Thoracic aorta (tissue), 2 donors: ENCODE measurements around the gene CPN2. TPM values are rescaled to one million over a fixed set of nuclear protein-coding genes. Genes with fewer than 3 reads are reported as not detected.

Experiments
- ATAC-seq: fragments of 150-250 bp; one replicate; pipeline ENCODE4 v1.8.0; 2017; ENCODE audit warnings: low read depth; ENCODE audit not compliant: insufficient number of reproducible peaks, low FRiP score
- DNase-seq: peaks from one replicate; pipeline ENCODE4 v3.0.0-alpha.2; 2020; ENCODE audit warnings: low spot score
- H3K27ac ChIP-seq, 2 donors: fragments of 200-600 bp; sonication (generic); 1 replicate in 1 of 2; 2 replicates in 1 of 2; pipeline ENCODE4 v1.5.1; 2016; ENCODE audit warnings: mild to moderate bottlenecking in 2 of 2, moderate library complexity in 2 of 2
- H3K27me3 ChIP-seq: fragments of 200-600 bp; sonication (generic); replicated peaks from 2 replicates; pipeline ENCODE4 v1.6.0; 2016; ENCODE audit warnings: mild to moderate bottlenecking; ENCODE audit not compliant: insufficient read depth
- H3K36me3 ChIP-seq: fragments of 200-600 bp; sonication (generic); one replicate; pipeline ENCODE4 v1.5.1; 2016
- H3K4me1 ChIP-seq, 2 donors: fragments of 200-600 bp; sonication (generic); 1 replicate in 1 of 2; 2 replicates in 1 of 2; pipeline versions ENCODE4 v1.5.1 to v1.6.0; 2016; ENCODE audit warnings: low read depth in 2 of 2, mild to moderate bottlenecking in 1 of 2; ENCODE audit not compliant: control insufficient read depth in 1 of 2
- H3K4me3 ChIP-seq: fragments of 200-600 bp; sonication (generic); 2 replicates; pipeline ENCODE4 v1.5.1; 2016; ENCODE audit warnings: mild to moderate bottlenecking
- H3K9me3 ChIP-seq: fragments of 200-600 bp; sonication (generic); 2 replicates; pipeline ENCODE4 v1.5.1; 2016
- total RNA-seq, 2 donors: library from RNA; depleted of rRNA; stranded (reverse); fragments of >200 nt; gene quantifications; one replicate each; pipeline versions ENCODE4 v1.1.0 to v1.2.3, GENCODE V29; 2016
- TF ChIP-seq, protein P1 (sequence below): fragments of 200-600 bp; sonication (generic); IDR thresholded peaks from one replicate; pipeline ENCODE4 v1.5.1; 2019; ENCODE audit warnings: antibody characterized with exemption

CPN2 gene
- total RNA-seq, 2 donors from 2014 or later: not detected

DNA sequence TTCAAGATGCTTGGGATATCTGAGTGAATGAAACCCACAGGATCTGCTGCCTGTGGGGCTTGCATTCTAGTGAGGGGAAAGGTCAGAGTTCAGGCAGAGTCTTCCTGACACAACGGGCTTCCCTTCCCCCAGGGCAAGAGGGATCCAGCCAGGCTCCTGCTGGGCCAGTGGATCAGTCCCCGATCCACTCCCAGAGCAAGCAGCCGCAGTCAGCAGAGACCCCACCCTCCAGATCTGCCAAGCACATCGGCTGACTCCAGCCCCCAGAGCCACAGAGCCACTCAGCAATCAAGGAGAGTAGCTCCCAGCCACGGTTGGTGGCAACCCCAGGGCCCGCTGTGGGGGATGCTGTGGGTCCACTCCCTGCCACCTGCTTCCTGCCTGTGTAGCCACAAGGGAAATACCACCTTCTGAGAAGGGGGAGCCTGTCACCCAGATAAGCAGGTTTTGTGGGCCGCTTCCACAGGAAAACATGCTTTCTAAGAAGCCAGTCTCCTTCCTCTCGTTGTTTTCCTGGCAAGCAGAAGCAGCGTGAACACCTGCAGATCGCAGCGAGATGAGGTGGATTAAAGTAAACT is 44.9 kb downstream of the CPN2 start:
- DNase-seq (no peak), ATAC-seq (no peak)
- Histone ChIP-seq H3K27ac (no peak overlapping the region), H3K4me1 (no peaks in the 10 kb centered on the region), H3K36me3 (no peaks in the 10 kb centered on the region), H3K9me3 (no peaks in the 10 kb centered on the region), H3K27me3 (no peaks in the 10 kb centered on the region), H3K4me3 (no peak overlapping the region)
- TF ChIP-seq, protein P1, sequence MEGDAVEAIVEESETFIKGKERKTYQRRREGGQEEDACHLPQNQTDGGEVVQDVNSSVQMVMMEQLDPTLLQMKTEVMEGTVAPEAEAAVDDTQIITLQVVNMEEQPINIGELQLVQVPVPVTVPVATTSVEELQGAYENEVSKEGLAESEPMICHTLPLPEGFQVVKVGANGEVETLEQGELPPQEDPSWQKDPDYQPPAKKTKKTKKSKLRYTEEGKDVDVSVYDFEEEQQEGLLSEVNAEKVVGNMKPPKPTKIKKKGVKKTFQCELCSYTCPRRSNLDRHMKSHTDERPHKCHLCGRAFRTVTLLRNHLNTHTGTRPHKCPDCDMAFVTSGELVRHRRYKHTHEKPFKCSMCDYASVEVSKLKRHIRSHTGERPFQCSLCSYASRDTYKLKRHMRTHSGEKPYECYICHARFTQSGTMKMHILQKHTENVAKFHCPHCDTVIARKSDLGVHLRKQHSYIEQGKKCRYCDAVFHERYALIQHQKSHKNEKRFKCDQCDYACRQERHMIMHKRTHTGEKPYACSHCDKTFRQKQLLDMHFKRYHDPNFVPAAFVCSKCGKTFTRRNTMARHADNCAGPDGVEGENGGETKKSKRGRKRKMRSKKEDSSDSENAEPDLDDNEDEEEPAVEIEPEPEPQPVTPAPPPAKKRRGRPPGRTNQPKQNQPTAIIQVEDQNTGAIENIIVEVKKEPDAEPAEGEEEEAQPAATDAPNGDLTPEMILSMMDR: no peak

DNA sequence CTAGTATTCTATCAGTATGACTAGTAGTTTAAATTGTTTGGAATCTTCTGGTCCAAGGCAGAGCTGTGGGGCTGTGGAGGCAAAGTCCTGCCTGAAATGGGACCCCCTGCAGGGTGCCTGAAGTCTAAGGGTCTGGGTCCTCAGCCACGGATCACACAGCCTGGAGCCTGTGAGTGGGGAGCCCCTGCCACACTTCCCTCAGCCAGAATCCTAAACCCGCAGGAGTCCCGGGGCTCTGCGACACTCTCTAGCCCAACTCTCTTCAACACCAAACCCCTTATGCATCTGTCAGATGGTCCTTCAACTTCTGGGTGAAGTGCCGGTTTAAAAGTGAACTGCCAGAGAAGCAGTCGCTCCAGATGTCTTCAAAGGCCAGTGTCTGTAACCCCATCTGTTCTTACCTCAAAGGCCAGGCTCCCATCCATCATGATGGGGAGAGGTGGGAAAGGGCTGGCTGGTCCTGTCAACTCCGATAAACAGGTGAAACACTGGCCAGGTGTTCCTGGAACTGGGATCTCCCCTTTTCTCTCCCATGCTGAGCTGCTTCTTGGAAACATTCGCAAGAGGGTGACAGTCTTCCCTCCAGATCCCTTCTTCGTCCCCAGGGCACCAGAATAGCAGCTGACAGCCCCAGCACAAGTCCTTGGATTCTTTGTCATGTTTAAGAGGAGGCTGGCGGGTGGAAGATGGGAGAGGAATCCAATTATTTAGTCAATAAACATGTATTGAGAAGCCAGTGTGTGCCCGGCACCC is 45.6 kb downstream of the CPN2 start:
- DNase-seq (no peak), ATAC-seq (no peak)
- no peaks in the 10 kb centered on the region for H3K4me1 ChIP-seq
- no peak overlapping the region for H3K4me3 ChIP-seq
- H3K36me3 ChIP-seq: no peaks in the 10 kb centered on the region
- TF ChIP-seq, protein P1: no peak
- H3K27me3 ChIP-seq: no peaks in the 10 kb centered on the region
- H3K27ac ChIP-seq: no peak overlapping the region
- no peaks in the 10 kb centered on the region for H3K9me3 ChIP-seq

DNA sequence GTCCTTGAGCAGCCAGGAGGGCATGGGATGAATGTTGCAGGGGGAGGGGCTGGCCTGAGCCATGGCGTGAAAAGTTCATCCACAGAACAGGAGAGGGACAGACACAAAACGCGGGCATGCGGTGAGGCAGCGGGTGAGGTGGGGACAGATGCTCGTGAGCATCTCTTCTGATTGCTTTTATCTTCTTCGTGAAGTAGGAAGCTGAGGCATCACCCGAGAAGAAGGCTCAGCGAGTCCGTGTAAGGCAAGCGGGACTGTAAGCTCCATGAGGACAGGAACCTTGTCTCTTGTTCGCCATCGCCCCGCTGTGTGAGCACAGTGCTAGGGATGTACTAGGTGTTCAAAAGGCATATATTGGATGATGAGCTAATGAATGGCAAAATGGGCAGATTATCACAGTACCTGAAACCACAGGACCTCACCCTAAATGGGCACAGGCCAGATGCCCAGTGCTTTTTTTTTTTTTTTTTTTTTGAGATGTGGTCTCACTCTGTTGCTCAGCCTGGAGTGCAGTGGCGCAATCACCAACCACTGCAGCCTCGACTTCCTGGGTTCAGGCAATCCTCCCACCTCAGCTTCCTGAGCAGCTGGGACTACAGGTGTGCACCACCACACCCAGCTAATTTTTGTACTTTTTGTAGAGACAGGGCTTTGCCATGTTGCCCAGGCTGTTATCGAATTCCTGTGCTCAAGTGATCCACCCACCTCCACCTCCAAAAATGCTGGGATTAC is 46.8 kb downstream of the CPN2 start:
- no peak for ATAC-seq
- Histone ChIP-seq H3K27me3 (no peaks in the 10 kb centered on the region), H3K4me3 (no peak overlapping the region), H3K36me3 (no peaks in the 10 kb centered on the region), H3K9me3 (no peaks in the 10 kb centered on the region), H3K4me1 (peaks cover 0 to 6% of the 10 kb centered on the region in 2 donors), H3K27ac (no peak overlapping the region)
- DNase-seq: no peak
- TF ChIP-seq, protein P1: no peak

DNA sequence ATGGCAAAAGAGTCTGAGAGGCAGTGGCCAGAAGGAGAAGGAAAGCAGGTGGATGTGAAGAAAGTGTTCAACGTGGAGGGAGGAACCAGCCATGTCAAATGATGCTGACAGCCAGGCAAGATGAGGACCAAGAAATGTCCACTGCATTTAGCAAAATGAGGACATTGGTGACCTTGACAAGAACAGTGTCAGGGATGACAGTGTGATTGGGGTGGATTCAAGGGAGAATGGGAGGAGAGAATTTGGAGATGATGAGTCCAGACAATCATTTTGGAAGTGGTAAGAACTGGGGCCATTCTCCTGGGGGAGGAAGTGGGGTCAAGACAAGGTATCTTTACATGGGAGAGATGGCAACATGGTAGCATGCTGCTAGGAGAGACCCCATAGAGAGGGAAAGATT is 47.4 kb downstream of the CPN2 start:
- H3K36me3 ChIP-seq: no peaks in the 10 kb centered on the region
- no peak overlapping the region for H3K27ac ChIP-seq
- H3K27me3 ChIP-seq: no peaks in the 10 kb centered on the region
- ATAC-seq (no peak), DNase-seq (no peak)
- H3K4me3 ChIP-seq: no peak overlapping the region
- no peaks in the 10 kb centered on the region for H3K9me3 ChIP-seq
- TF ChIP-seq, protein P1: no peak
- H3K4me1 ChIP-seq: peaks cover 0 to 9% of the 10 kb centered on the region in 2 donors

DNA sequence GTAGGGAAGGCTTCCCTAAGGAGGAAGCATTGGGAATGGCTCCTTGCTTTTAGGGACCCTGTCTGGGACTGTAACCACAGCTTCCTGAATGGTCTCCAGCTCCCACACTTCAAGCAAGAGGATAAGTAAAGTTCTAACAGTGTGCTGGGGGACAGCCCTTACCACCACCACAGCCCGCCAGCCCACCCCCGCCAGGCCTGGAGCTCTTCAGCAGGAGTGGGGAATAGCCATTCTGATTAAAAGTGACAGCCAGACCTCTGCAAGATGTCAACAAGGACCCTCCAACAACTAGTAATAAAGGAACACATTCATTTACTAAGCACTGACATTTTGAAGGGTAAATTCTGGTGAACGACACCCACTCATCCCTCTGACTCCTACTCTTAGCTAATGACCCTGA is 49.4 kb downstream of the CPN2 start:
- DNase-seq (no peak), ATAC-seq (no peak)
- Histone ChIP-seq H3K27ac (no peak overlapping the region), H3K4me3 (no peak overlapping the region), H3K36me3 (no peaks in the 10 kb centered on the region), H3K4me1 (peaks cover 4 to 26% of the 10 kb centered on the region in 2 donors), H3K9me3 (no peaks in the 10 kb centered on the region), H3K27me3 (no peaks in the 10 kb centered on the region)
- TF ChIP-seq, protein P1: no peak
